Measurements from ENCODE around the gene GJC1. TPM values are rescaled to one million over a fixed set of nuclear protein-coding genes. Genes with fewer than 3 reads are reported as not detected.
"Not testable (repeated sequence)": the region's sequence is repeated elsewhere in the genome, so short reads cannot be mapped to it uniquely, and the experiment has no call there.

The GJC1 gene
- total RNA-seq, 1 donor from 2014 or later, result 81.3 TPM

GRCh38 chr17:44844390-44844830, 14.3 kb upstream of the GJC1 start:
- DNase-seq, result no peak

- no peak for DNase-seq
Measured at GRCh38 chr17:44842748-44843147, 12.7 kb upstream of the GJC1 start.

- DNase-seq, result no peak
Measured at GRCh38 chr17:44840936-44841335, 10.8 kb upstream of the GJC1 start.

GRCh38 chr17:44840274-44840673, 10.2 kb upstream of the GJC1 start:
- no peak for DNase-seq

GRCh38 chr17:44837196-44837595, 7.1 kb upstream of the GJC1 start:
- no peak for DNase-seq

GRCh38 chr17:44832805-44833204, 2.7 kb upstream of the GJC1 start:
- no peak for DNase-seq

- DNase-seq, result no peak
Measured at GRCh38 chr17:44831371-44831770, 1.3 kb upstream of the GJC1 start.

GRCh38 chr17:44830359-44831288, 537 bp upstream of the GJC1 start:
- no peak for DNase-seq

GRCh38 chr17:44828919-44829522, 1.1 kb downstream of the GJC1 start:
- DNase-seq, result no peak

GRCh38 chr17:44827863-44828262, 2.2 kb downstream of the GJC1 start:
- no peak for DNase-seq

- DNase-seq, result no peak
Measured at GRCh38 chr17:44826123-44826790, 3.8 kb downstream of the GJC1 start.

GRCh38 chr17:44825236-44825635, 4.9 kb downstream of the GJC1 start:
- not testable (repeated sequence) for DNase-seq

- no peak for DNase-seq
Measured at GRCh38 chr17:44820631-44821212, 9.4 kb downstream of the GJC1 start.

- DNase-seq, result not testable (repeated sequence)
Measured at GRCh38 chr17:44818508-44818907, 11.6 kb downstream of the GJC1 start.

- no peak for DNase-seq
Measured at GRCh38 chr17:44812263-44812662, 17.8 kb downstream of the GJC1 start.

- not testable (repeated sequence) for DNase-seq
Measured at GRCh38 chr17:44808656-44809388, 21.3 kb downstream of the GJC1 start.

GRCh38 chr17:44808156-44808555, 21.9 kb downstream of the GJC1 start:
- no peak for DNase-seq

- no peak for DNase-seq
Measured at GRCh38 chr17:44807817-44808155, 22.3 kb downstream of the GJC1 start.

- DNase-seq, result no peak
Measured at GRCh38 chr17:44807093-44807816, 22.8 kb downstream of the GJC1 start.

- DNase-seq, result no peak
Measured at GRCh38 chr17:44804302-44805089, 25.6 kb downstream of the GJC1 start.

GRCh38 chr17:44801880-44802279, 28.2 kb downstream of the GJC1 start:
- no peak for DNase-seq

Measured in occipital lobe (tissue), 2 donors.